Dendritic cell treated with granulocyte-macrophage colony-stimulating factor and Interleukin-4, amounts not matched to agents 40 ng/mL and 50 ng/mL, for 4 days (primary cell): ENCODE results near the gene YARS1.

Source experiments
- H3K27ac Mint-ChIP-seq: one replicate; pipeline ENCODE4 v1.8.0; 2022; ENCODE audit warnings: mild to moderate bottlenecking, mixed read lengths
- H3K27me3 Mint-ChIP-seq: one replicate; pipeline ENCODE4 v1.8.0; 2022; ENCODE audit warnings: mild to moderate bottlenecking, mixed read lengths
- H3K36me3 Mint-ChIP-seq: one replicate; pipeline ENCODE4 v1.8.0; 2022; ENCODE audit warnings: low read depth, mixed read lengths
- H3K4me1 Mint-ChIP-seq: one replicate; pipeline ENCODE4 v1.8.0; 2022; ENCODE audit warnings: low read depth, mixed read lengths
- H3K4me3 Mint-ChIP-seq: one replicate; pipeline ENCODE4 v1.8.0; 2022; ENCODE audit warnings: mild to moderate bottlenecking, moderate library complexity, mixed read lengths
- H3K9me3 Mint-ChIP-seq: one replicate; pipeline ENCODE4 v1.8.0; 2022; ENCODE audit warnings: mixed read lengths
- intact Hi-C: fragments of 100-400 bp; cut with micrococcal nuclease; formaldehyde crosslinking; loops from one replicate; pipeline ENCODE4 v1.15.0; 2022

YARS1 gene

GRCh38 chr1:32768110-32768850 is 48.9 kb downstream of the YARS1 start:
- peaks cover 89% of the 10 kb centered on the region for H3K36me3 Mint-ChIP-seq
- H3K4me1 Mint-ChIP-seq, result no peaks in the 10 kb centered on the region
- H3K4me3 Mint-ChIP-seq, result no peak overlapping the region
- H3K9me3 Mint-ChIP-seq, result no peaks in the 10 kb centered on the region
- intact Hi-C loops, result no loop called here
- H3K27ac Mint-ChIP-seq, result no peak overlapping the region
- no peaks in the 10 kb centered on the region for H3K27me3 Mint-ChIP-seq

- H3K9me3 Mint-ChIP-seq, result no peaks in the 10 kb centered on the region
- no peak overlapping the region for H3K4me3 Mint-ChIP-seq
- H3K36me3 Mint-ChIP-seq, result peaks cover 86% of the 10 kb centered on the region
- H3K4me1 Mint-ChIP-seq, result no peaks in the 10 kb centered on the region
- H3K27me3 Mint-ChIP-seq, result no peaks in the 10 kb centered on the region
- no peak overlapping the region for H3K27ac Mint-ChIP-seq
- intact Hi-C loops, result no loop called here
Measured at GRCh38 chr1:32767641-32768040, 49.5 kb downstream of the YARS1 start.

- Mint-ChIP-seq H3K4me3 (no peak overlapping the region), H3K4me1 (no peaks in the 10 kb centered on the region), H3K9me3 (no peaks in the 10 kb centered on the region), H3K36me3 (peaks cover 82% of the 10 kb centered on the region), H3K27ac (no peak overlapping the region), H3K27me3 (no peaks in the 10 kb centered on the region)
- intact Hi-C loops, result no loop called here
Measured at GRCh38 chr1:32767156-32767555, 50.0 kb downstream of the YARS1 start.

- Mint-ChIP-seq H3K27me3 (no peaks in the 10 kb centered on the region), H3K36me3 (peaks cover 74% of the 10 kb centered on the region), H3K27ac (no peak overlapping the region), H3K4me3 (no peak overlapping the region), H3K4me1 (peaks cover 5% of the 10 kb centered on the region), H3K9me3 (no peaks in the 10 kb centered on the region)
- intact Hi-C loops, result no loop called here
Measured at GRCh38 chr1:32766328-32766972, 50.7 kb downstream of the YARS1 start.

- no peaks in the 10 kb centered on the region for H3K9me3 Mint-ChIP-seq
- no peak overlapping the region for H3K27ac Mint-ChIP-seq
- intact Hi-C loops, result no loop called here
- H3K4me1 Mint-ChIP-seq, result peaks cover 5% of the 10 kb centered on the region
- H3K36me3 Mint-ChIP-seq, result peaks cover 70% of the 10 kb centered on the region
- H3K4me3 Mint-ChIP-seq, result no peak overlapping the region
- no peaks in the 10 kb centered on the region for H3K27me3 Mint-ChIP-seq
Measured at GRCh38 chr1:32765570-32766327, 51.4 kb downstream of the YARS1 start.

- no peak overlapping the region for H3K27ac Mint-ChIP-seq
- H3K36me3 Mint-ChIP-seq, result peaks cover 68% of the 10 kb centered on the region
- no peak overlapping the region for H3K4me3 Mint-ChIP-seq
- peaks cover 5% of the 10 kb centered on the region for H3K4me1 Mint-ChIP-seq
- intact Hi-C loops, result no loop called here
- no peaks in the 10 kb centered on the region for H3K27me3 Mint-ChIP-seq
- no peaks in the 10 kb centered on the region for H3K9me3 Mint-ChIP-seq
Measured at GRCh38 chr1:32764826-32765569, 52.2 kb downstream of the YARS1 start.

GRCh38 chr1:32763221-32763620 is 53.9 kb downstream of the YARS1 start:
- Mint-ChIP-seq H3K27me3 (no peaks in the 10 kb centered on the region), H3K27ac (no peak overlapping the region), H3K4me3 (no peak overlapping the region), H3K9me3 (no peaks in the 10 kb centered on the region), H3K36me3 (peaks cover 55% of the 10 kb centered on the region), H3K4me1 (peaks cover 5% of the 10 kb centered on the region)
- intact Hi-C loops, result no loop called here

- H3K9me3 Mint-ChIP-seq, result no peaks in the 10 kb centered on the region
- peaks cover 10% of the 10 kb centered on the region for H3K4me1 Mint-ChIP-seq
- intact Hi-C loops, result no loop called here
- H3K4me3 Mint-ChIP-seq, result no peak overlapping the region
- H3K27me3 Mint-ChIP-seq, result peaks cover 4% of the 10 kb centered on the region
- H3K27ac Mint-ChIP-seq, result no peak overlapping the region
- H3K36me3 Mint-ChIP-seq, result peaks cover 48% of the 10 kb centered on the region
Measured at GRCh38 chr1:32761936-32762335, 55.2 kb downstream of the YARS1 start.

GRCh38 chr1:32761253-32761877 is 55.8 kb downstream of the YARS1 start:
- Mint-ChIP-seq H3K4me1 (peaks cover 11% of the 10 kb centered on the region), H3K27me3 (peaks cover 4% of the 10 kb centered on the region), H3K36me3 (peaks cover 47% of the 10 kb centered on the region), H3K4me3 (no peak overlapping the region), H3K9me3 (no peaks in the 10 kb centered on the region), H3K27ac (no peak overlapping the region)
- intact Hi-C loops, result no loop called here

- Mint-ChIP-seq H3K36me3 (peaks cover 41% of the 10 kb centered on the region), H3K27me3 (peaks cover 6% of the 10 kb centered on the region), H3K27ac (no peak overlapping the region), H3K4me3 (no peak overlapping the region), H3K4me1 (peaks cover 20% of the 10 kb centered on the region), H3K9me3 (no peaks in the 10 kb centered on the region)
- intact Hi-C loops, result no loop called here
Measured at GRCh38 chr1:32759997-32760623, 57.0 kb downstream of the YARS1 start.

GRCh38 chr1:32759521-32759981 is 57.6 kb downstream of the YARS1 start:
- Mint-ChIP-seq H3K4me1 (peaks cover 22% of the 10 kb centered on the region), H3K27ac (no peak overlapping the region), H3K27me3 (peaks cover 10% of the 10 kb centered on the region), H3K36me3 (peaks cover 35% of the 10 kb centered on the region), H3K4me3 (no peak overlapping the region), H3K9me3 (no peaks in the 10 kb centered on the region)
- intact Hi-C loops, result no loop called here

GRCh38 chr1:32758795-32759430 is 58.2 kb downstream of the YARS1 start:
- Mint-ChIP-seq H3K36me3 (peaks cover 29% of the 10 kb centered on the region), H3K9me3 (no peaks in the 10 kb centered on the region), H3K27ac (no peak overlapping the region), H3K4me3 (no peak overlapping the region), H3K4me1 (peaks cover 27% of the 10 kb centered on the region), H3K27me3 (peaks cover 16% of the 10 kb centered on the region)
- intact Hi-C loops, result no loop called here
